Retinal pigment epithelial cell (primary cell): ENCODE results near the gene APOE.

Experiments used
- DNase-seq: peaks from one replicate; pipeline ENCODE4 v3.0.0-alpha.2; 2010; ENCODE audit warnings: low read depth
- H3K4me3 ChIP-seq: 2 replicates; pipeline ENCODE4 v1.5.1; 2011; ENCODE audit warnings: mild to moderate bottlenecking, low read length, control low read depth, moderate library complexity
- CTCF ChIP-seq: conservative IDR thresholded peaks from 2 replicates; pipeline ENCODE4 v1.5.1; 2011; ENCODE audit warnings: low read depth, low read length, control low read depth, inconsistent platforms

Gene APOE

GRCh38 chr19:44867578-44867977 is 38.0 kb upstream of the APOE start:
- TF ChIP-seq CTCF: no peak
- no peak for DNase-seq
- H3K4me3 ChIP-seq: no peak overlapping the region

- DNase-seq: no peak
- H3K4me3 ChIP-seq: no peak overlapping the region
- no peak for TF ChIP-seq CTCF
These were observed 35.7 kb upstream of the APOE start for GRCh38 chr19:44869733-44870470.

- H3K4me3 ChIP-seq: no peak overlapping the region
- DNase-seq: no peak
- no peak for TF ChIP-seq CTCF
These were observed 33.8 kb upstream of the APOE start for GRCh38 chr19:44871809-44872208.

- no peak for TF ChIP-seq CTCF
- no peak for DNase-seq
- no peak overlapping the region for H3K4me3 ChIP-seq
These were observed 32.9 kb upstream of the APOE start for GRCh38 chr19:44872661-44873060.

- H3K4me3 ChIP-seq: no peak overlapping the region
- no peak for DNase-seq
- no peak for TF ChIP-seq CTCF
These were observed 31.3 kb upstream of the APOE start for GRCh38 chr19:44874317-44874716.

- TF ChIP-seq CTCF: no peak
- no peak for DNase-seq
- no peak overlapping the region for H3K4me3 ChIP-seq
These were observed 29.7 kb upstream of the APOE start for GRCh38 chr19:44875666-44876451.

GRCh38 chr19:44876930-44877535 is 28.6 kb upstream of the APOE start:
- TF ChIP-seq CTCF: no peak
- no peak overlapping the region for H3K4me3 ChIP-seq
- DNase-seq: no peak
